NAMALWA (cell line): ENCODE results near the gene TRAF2.

Experiments
- DNase-seq: peaks from one replicate; pipeline ENCODE4 v3.0.0-alpha.2; 2015; ENCODE audit warnings: low spot score

Gene TRAF2

GRCh38 chr9:136962163-136962562, 75.8 kb downstream of the TRAF2 start:
- no peak for DNase-seq

GRCh38 chr9:136962701-136963248, 76.5 kb downstream of the TRAF2 start:
- no peak for DNase-seq

GRCh38 chr9:136963341-136963740, 77.0 kb downstream of the TRAF2 start:
- no peak for DNase-seq

GRCh38 chr9:136963751-136964150, 77.4 kb downstream of the TRAF2 start:
- no peak for DNase-seq

- DNase-seq, result no peak
These were observed 77.9 kb downstream of the TRAF2 start for GRCh38 chr9:136964171-136964689.

GRCh38 chr9:136964833-136965422, 78.6 kb downstream of the TRAF2 start:
- no peak for DNase-seq

- DNase-seq, result peak; percentile 33
These were observed 79.6 kb downstream of the TRAF2 start for GRCh38 chr9:136965771-136966484.

GRCh38 chr9:136968333-136969127, 82.2 kb downstream of the TRAF2 start:
- DNase-seq, result no peak

- no peak for DNase-seq
These were observed 82.8 kb downstream of the TRAF2 start for GRCh38 chr9:136969150-136969549.

GRCh38 chr9:136969774-136970173, 83.5 kb downstream of the TRAF2 start:
- no peak for DNase-seq

- DNase-seq, result peak; percentile 44
These were observed 84.0 kb downstream of the TRAF2 start for GRCh38 chr9:136970361-136970760.

- DNase-seq, result no peak
These were observed 85.4 kb downstream of the TRAF2 start for GRCh38 chr9:136971746-136972145.

- no peak for DNase-seq
These were observed 86.0 kb downstream of the TRAF2 start for GRCh38 chr9:136972335-136972734.

GRCh38 chr9:136972743-136973142, 86.4 kb downstream of the TRAF2 start:
- no peak for DNase-seq

GRCh38 chr9:136973618-136974617, 87.6 kb downstream of the TRAF2 start:
- no peak for DNase-seq

GRCh38 chr9:136974817-136975535, 88.7 kb downstream of the TRAF2 start:
- DNase-seq, result no peak

GRCh38 chr9:136975644-136976043, 89.3 kb downstream of the TRAF2 start:
- DNase-seq, result peak; percentile 51
